SIG-M5 treated with dmso at 0.1 percent for 504 hours (cell line): ENCODE measurements around the gene PLEKHA4.
"Not testable (repeated sequence)": the region's sequence is repeated elsewhere in the genome, so short reads cannot be mapped to it uniquely, and the experiment has no call there.

ENCODE experiments used
- DNase-seq: peaks from one replicate; lab custom pipeline; 2025; ENCODE audit not compliant: unreplicated experiment; lab: John Stamatoyannopoulos, UW

PLEKHA4 gene

DNA sequence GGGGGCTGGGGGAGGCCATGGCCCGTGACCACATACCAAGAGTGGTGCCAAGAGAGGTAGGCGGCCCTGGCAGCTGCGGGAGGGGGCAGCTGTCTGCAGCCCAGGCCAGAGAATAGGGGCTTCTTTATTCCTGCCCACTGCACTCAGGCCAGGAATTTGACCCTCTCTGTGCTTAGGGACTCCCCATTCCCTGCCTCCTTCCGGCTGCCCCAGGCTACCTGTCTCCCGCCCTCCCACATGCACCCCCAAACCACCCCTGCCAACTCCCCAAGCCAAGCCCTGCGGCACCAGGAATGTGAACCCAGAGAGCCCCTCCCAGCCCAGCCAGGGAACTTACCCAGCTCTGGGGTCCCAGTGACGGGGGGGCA, 687 bp downstream of the PLEKHA4 start:
- no peak for DNase-seq

DNA sequence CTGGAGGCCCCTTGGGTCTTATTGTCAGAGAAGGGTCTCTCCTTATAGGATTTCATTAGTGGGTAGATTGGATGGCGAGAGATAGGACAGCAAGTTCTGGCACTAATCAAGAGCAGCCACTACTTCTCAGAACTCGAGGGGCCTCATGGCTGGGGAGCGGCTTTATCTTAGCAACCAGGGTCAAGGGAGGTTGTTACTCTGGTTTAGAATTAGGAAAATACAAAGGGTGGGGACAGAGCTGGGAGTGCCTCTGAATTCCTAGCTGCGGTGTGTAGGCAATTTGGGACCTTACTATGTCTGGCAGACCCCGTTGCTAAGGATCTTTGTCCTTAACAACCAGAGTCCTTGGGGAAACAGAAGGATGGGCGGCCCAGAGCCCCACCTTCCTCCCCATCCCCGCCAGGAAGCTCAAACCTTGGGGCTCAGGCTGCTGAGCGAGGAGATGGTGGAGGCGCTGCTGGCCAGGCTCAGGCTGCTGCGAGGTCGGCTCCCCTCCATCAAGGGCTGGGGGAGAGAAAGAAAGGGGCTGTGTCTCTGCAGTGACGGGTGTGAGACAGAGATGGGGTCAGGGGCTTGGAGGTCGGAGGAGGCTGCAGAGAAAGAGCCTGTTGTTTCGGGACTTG, 1.2 kb downstream of the PLEKHA4 start:
- DNase-seq, result no peak

GRCh38 chr19:48866692-48867091, 1.7 kb downstream of the PLEKHA4 start:
- no peak for DNase-seq

DNA sequence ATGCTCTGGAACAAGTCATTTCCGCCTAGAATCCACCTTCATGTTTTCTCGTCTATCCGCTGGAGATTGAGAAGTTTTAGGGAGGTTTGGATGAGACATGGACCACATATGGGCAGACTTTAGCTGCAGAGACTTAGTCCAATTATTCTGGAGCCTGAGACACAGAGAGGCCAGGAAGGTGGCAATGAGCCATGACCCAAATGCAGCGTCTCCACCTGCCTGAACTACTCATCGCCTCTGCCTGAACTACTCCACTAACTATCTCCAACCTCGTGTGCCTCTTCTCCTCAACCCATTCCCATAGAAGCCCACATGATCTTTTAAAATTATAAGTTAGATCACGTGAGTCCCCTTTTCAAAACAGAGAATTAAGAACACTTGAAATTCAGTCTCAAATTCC, 5.6 kb downstream of the PLEKHA4 start:
- no peak for DNase-seq

DNA sequence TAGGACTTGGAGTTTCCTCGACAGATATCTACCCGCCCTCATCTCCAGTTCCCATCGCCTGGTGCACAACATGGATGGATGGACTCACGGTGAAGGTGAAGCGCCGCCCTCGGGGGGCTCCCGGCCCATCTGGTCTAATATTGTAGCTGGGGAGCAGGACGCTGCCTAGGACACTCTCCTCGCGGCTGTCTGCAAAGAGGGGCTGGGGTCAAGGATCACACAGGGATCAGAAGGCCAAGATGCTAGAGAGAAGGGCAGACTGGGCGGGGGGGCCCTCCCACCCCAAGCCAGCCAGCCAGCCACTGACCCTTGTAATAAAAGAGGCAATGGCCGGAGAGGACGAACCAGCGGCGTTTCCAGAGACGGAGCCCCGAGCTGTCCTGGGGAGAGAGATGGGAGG, 7.1 kb downstream of the PLEKHA4 start:
- DNase-seq, result no peak

DNA sequence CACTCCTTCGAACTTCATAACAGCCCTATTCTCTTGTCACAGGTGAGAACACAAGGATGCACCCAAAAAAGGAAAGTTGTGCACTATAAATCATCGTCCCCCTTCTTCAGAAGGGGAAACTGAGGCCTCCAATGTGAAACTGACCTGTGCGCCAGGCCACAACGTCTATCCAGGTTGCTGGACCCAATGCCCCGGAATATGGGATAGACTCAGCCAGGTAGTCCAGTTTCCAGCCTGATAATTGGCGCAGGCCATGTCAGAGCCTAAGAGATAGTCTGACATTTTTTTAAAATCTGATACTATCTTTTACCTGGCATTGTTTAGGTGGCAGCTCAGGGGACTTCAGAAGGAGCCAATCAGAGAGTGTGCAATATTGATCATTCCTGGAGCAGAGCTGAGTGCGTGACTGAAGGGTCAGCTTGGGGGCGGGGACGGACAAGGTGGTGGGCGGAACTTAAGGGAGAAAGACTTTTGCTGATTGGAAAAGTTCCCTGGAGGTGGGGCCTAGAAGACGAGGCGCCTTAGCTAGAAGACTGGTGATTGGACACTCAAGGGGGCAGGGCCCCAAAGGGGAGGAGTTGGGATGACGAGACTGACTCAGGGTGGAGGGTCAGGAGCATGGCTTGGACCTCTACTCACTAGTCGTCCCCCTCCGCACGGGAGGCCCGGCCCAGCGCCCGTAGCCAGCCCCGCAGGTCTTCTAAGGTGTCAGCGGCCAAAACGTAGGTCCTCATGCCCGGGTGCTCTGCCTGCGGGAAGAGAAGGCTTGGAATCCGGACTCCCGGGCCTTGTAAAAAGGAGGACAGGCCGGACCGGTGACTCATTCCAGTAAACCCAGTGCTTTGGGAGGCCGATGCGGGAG, 8.5 kb downstream of the PLEKHA4 start:
- DNase-seq, result no peak

DNA sequence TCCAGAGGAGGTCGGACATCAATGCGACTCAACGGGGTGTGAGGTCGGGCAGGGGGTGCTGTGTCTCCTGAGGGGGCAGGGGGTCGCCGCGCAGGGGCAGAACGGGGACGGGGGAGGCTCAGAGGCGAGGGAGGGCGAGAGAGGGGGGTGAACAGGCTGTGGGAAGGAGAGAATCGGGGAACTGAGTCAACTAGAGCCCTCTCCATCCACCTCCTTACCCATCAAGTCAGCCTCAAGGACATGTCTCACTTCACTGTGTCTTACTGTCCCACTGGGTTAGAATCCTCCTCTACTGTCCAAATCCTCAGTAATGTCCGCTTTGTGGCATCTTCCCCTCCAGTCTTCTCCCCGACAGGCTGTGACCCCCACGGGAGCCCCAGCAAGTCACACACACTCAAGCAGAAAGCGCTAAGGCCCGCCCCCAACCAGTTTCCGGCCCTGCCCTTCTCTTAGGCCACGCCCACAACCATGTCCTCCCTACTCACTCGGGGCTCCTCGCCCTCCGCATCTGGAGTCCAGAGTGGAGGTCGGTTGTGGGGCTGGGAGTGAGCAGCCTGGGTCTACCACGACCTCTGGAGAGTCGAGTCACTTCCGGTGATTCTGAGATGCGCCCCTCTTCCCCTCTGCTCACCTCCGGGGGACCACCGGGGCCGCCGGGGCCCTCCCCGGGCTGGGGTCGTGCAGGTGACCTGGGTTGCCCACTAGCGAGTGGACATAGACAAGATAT, 9.3 kb downstream of the PLEKHA4 start:
- DNase-seq, result peak; percentile 52

DNA sequence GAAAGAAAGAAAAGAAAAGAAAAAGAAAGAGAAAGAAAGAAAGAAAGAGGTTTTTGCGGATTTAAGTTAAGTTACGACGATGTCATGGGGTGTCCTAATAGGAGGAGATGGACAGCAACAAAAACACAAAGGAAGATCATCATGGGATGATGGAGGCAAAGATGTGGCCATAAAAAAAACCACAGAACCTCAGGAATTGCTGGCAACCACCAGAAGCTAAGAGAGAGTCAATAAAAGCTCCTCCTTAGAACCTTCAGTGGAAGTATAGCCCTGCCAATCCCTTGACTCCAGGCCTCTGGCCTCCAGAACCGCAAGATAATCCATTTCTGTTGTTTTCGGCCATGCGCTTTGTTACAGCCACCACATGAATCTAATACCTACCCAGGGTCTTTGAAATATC, 11.5 kb downstream of the PLEKHA4 start:
- no peak for DNase-seq

- DNase-seq, result no peak
Observed at GRCh38 chr19:48854103-48854502, 14.3 kb downstream of the PLEKHA4 start.

- DNase-seq, result no peak
Observed at GRCh38 chr19:48853483-48853882, 14.9 kb downstream of the PLEKHA4 start.

DNA sequence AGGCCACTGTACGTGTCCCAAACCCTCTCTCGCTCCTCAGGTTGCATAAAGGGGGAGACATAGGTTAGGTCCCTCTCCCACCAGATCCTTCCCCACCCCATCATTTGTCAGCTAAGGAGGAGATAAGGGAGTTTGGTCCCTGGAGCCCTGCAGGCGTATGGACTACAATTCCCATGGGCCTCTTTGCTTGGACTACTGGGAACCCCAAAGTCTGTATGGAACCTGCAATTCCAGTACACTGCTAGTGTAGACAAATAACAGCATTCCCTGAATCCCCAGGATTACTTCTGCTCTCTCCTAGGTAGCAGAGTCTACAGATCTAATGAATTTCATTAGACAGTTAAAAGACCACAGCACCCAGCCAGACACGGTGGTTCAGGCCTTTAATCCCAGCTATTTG, 16.1 kb downstream of the PLEKHA4 start:
- no peak for DNase-seq

- not testable (repeated sequence) for DNase-seq
Observed at GRCh38 chr19:48846659-48847058, 21.8 kb downstream of the PLEKHA4 start.

DNA sequence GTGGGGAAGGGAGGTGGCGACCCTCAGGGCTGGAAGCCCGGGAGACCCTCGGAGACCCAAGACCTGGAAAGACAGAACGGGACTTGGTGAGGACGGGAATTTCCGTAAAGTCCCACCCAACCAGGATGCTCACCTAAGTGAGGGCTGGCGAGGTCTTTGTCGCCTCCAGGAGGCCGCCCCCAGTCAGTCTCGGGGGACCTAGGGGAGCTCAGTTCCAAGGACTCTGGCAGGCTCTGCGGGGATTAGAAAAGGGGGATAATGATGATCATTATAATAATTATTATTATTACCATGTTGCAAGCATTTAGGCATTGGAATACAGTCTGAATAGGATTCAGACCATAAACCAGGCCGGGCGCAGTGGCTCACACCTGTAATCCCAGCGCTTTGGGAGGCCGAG, 23.0 kb downstream of the PLEKHA4 start:
- DNase-seq, result no peak

DNA sequence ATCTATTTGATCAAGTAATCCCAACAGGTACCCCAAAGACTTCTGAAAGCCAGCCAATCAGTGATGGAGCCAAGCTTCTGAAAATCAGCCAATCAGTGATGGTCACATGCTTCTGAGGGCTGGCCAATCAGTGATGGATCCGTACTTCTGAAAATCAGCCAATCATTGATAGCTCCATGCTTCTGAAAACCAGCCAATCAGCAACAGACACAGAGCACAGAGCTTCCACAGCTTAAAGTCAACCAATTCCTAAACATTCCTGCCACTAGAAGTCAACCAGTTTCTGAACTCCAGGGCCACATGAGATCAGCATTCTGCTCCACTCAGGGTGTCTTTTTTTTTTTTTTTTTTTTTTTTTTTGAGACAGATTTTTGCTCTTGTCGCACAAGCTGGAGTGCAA, 23.9 kb downstream of the PLEKHA4 start:
- DNase-seq, result no peak

GRCh38 chr19:48842789-48843162, 25.6 kb downstream of the PLEKHA4 start:
- peak; percentile 54 for DNase-seq

- no peak for DNase-seq
Observed at GRCh38 chr19:48841571-48841970, 26.8 kb downstream of the PLEKHA4 start.

GRCh38 chr19:48841047-48841446, 27.4 kb downstream of the PLEKHA4 start:
- DNase-seq, result no peak

DNA sequence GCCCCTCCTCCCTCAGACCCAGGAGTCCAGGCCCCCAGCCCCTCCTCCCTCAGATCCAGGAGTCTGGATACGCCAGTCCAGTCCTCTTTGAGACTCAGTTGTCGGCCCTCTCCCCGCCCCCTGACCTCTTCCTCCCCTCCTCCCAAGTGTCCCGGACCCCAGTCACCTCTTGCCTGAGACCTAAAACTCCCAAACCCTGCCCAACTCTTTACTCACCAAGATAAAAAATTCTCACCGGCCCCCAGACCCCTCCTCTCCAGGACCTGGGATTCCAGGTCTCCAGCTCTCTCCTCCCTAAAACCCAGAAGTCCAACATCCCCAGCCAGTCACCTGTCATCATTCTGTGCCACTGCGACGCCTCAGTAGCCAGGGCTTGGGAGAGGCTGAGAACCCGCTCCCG, 30.7 kb downstream of the PLEKHA4 start:
- no peak for DNase-seq

DNA sequence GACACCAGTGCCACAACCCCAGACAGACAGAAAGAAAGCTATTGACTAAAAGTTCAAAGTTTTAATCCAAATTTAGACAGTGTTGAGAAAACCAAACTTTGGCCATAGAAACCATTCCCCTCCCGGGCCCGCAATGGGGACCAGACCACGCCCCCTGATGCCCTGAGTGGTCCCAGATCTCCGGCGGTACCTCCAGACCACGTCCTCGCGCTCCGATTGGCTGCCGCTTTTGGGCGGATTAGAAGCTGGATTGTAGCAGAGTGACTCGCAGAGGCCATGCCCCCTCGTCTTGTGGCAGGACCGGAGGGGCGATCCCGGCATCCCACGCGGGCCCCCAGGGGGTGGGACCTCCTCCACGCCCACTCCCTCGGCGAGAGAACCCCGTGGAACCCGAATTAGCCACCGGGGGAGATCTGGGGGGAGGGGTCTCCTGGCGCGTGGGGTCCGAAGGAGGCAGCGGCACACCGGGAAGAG, 31.3 kb downstream of the PLEKHA4 start:
- DNase-seq, result peak; percentile 71

DNA sequence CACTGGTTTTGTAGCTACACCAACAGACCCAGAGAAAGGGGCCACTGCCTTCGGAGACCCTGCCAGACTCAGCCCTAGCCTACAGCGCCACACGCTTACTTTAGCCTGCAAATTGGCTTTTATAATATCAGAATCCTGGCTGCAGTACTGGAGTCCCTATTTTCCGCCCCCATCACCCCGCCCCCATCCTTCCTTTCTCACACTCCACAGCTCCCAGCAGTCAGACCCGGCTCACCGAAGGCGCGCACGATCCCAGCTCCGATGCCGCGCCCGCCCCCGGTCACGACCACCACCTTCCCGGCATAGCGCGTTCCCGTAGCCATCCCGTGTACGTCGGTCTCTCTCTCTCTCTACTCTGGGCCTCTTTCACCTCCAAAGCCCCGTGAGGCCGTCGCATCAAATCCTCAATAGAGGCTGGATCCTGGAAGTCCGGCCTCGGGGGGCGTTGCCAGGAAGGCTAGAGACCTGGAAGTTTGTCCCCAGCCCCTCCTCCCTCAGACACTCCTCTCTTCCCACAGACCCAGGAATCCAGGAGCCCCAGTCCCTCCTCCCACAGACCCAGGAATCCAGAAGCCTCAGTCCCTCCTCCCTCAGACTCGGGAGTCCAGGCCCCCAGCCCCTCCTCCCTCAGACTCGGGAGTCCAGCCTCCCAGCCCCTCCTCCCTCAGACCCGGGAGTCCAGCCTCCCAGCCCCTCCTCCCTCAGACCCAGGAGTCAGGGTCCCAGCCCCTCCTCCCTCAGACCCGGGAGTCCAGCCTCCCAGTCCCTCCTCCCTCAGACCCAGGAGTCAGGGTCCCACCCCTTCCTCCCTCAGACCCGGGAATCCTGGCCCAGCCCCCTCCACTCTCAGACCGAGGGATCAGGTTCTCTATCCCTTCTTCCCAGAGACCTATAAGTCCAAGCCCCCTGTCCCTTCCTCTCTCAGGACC, 32.1 kb downstream of the PLEKHA4 start, which contains the start of gene HSD17B14:
Gene HSD17B14 (minus strand): TSS at position 403 of the 929 bp plus-strand sequence. CDS start 80 bp downstream, at position 323.
- no peak for DNase-seq

GRCh38 chr19:48835734-48836088, 32.7 kb downstream of the PLEKHA4 start:
- DNase-seq, result peak; percentile 83
